DMS53 (cell line): Measurements from ENCODE around the gene B3GAT1.

Source experiments
- DNase-seq: peaks from one replicate; lab custom pipeline; 2025; lab: John Stamatoyannopoulos, UW

Gene B3GAT1

GRCh38 chr11:134409552-134410429 lies 2.3 kb downstream of the B3GAT1 start:
- no peak for DNase-seq

- no peak for DNase-seq
These were observed 4.1 kb downstream of the B3GAT1 start for GRCh38 chr11:134407923-134408322.

- DNase-seq: no peak
These were observed 4.7 kb downstream of the B3GAT1 start for GRCh38 chr11:134407321-134407828.

GRCh38 chr11:134406264-134407185 lies 5.5 kb downstream of the B3GAT1 start:
- DNase-seq: no peak

- DNase-seq: no peak
These were observed 6.2 kb downstream of the B3GAT1 start for GRCh38 chr11:134405841-134406240.

- no peak for DNase-seq
These were observed 6.6 kb downstream of the B3GAT1 start for GRCh38 chr11:134405436-134405835.

GRCh38 chr11:134404575-134405341 lies 7.3 kb downstream of the B3GAT1 start:
- no peak for DNase-seq

GRCh38 chr11:134402910-134403309 lies 9.1 kb downstream of the B3GAT1 start:
- DNase-seq: no peak

GRCh38 chr11:134401825-134402809 lies 9.9 kb downstream of the B3GAT1 start:
- no peak for DNase-seq

GRCh38 chr11:134399996-134400395 lies 12.0 kb downstream of the B3GAT1 start:
- DNase-seq: no peak

- DNase-seq: no peak
These were observed 12.8 kb downstream of the B3GAT1 start for GRCh38 chr11:134399293-134399654.

- no peak for DNase-seq
These were observed 13.3 kb downstream of the B3GAT1 start for GRCh38 chr11:134398644-134399292.

- DNase-seq: no peak
These were observed 14.0 kb downstream of the B3GAT1 start for GRCh38 chr11:134398079-134398444.

- DNase-seq: no peak
These were observed 14.6 kb downstream of the B3GAT1 start for GRCh38 chr11:134397304-134398078.

GRCh38 chr11:134395002-134395401 lies 17.0 kb downstream of the B3GAT1 start:
- DNase-seq: no peak

GRCh38 chr11:134394311-134394710 lies 17.7 kb downstream of the B3GAT1 start:
- no peak for DNase-seq

- peak; percentile 26 for DNase-seq
These were observed 18.4 kb downstream of the B3GAT1 start for GRCh38 chr11:134393638-134394037.

- DNase-seq: no peak
These were observed 19.0 kb downstream of the B3GAT1 start for GRCh38 chr11:134392953-134393615.

GRCh38 chr11:134391656-134392055 lies 20.4 kb downstream of the B3GAT1 start:
- no peak for DNase-seq
